Measurements from ENCODE around the gene PLA2G4E.

PLA2G4E gene, protein sequence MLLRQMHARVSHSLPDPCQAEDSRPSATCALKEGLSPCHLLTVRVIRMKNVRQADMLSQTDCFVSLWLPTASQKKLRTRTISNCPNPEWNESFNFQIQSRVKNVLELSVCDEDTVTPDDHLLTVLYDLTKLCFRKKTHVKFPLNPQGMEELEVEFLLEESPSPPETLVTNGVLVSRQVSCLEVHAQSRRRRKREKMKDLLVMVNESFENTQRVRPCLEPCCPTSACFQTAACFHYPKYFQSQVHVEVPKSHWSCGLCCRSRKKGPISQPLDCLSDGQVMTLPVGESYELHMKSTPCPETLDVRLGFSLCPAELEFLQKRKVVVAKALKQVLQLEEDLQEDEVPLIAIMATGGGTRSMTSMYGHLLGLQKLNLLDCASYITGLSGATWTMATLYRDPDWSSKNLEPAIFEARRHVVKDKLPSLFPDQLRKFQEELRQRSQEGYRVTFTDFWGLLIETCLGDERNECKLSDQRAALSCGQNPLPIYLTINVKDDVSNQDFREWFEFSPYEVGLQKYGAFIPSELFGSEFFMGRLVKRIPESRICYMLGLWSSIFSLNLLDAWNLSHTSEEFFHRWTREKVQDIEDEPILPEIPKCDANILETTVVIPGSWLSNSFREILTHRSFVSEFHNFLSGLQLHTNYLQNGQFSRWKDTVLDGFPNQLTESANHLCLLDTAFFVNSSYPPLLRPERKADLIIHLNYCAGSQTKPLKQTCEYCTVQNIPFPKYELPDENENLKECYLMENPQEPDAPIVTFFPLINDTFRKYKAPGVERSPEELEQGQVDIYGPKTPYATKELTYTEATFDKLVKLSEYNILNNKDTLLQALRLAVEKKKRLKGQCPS

GRCh38 chr15:42020713-42021273 is at the start of gene PLA2G4E:
Gene PLA2G4E (minus strand): TSS chr15:42021042. CDS start chr15:42021030, 12 bp downstream.
- no peak for DNase-seq

DNA sequence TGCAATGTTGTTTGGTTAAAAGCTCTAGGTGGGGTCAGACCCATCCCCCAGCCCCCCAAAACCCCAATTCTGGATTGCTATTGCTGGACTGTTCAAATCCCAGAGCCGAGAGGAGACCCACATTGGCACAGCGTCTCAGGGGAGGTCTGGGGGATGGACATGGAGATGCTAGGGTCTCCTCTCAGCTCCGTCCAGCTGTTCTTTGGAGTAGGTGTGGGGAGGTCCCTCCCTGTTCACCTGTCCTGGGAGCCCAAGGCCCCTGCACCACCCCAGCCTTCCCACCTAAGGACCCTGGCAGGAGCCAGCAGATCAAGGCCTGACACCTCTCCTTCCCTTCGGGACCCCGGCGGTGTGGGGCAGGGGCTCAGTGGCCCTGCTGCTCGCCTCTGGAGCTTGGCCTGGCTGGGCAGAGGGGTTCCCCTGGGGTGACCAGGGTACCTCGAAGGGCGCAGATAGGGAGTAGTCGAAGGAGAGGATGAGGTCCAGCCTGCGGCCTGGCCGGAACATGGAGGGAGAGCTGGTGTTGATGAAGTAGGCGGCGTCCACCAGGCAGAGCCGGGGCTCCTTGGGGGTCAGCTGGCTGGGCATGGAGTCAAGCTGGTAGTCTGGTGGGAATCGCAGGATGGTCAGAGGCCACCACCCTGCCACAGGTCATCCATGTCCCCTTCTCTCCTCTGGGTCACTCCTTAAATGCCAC is 49.6 kb upstream of the PLA2G4E start:
- no peak for DNase-seq

- no peak for DNase-seq
These were observed 48.8 kb upstream of the PLA2G4E start for GRCh38 chr15:42069496-42070278.

DNA sequence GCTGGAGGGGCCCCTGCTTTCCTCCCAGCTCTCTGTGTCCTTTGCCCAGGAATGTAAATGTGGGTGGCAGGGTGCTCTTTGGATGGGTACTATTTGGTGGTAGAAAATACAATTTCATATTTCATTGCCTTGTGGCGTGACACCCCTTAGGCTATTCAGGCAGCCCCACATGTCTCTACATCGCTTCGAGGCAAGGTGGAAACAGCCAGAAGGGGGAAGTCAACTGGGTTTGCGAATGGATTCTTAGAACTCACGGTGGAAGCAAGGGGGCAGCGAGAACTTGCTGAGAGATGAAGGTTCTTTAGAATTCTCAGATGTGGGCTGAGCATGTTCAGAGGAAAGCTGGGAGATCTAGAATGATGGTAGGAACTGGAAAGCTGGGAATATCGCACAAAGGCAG is 48.2 kb upstream of the PLA2G4E start:
- DNase-seq, result no peak

GRCh38 chr15:42068601-42069000 is 47.8 kb upstream of the PLA2G4E start:
- no peak for DNase-seq

GRCh38 chr15:42066764-42067415 is 46.0 kb upstream of the PLA2G4E start:
- no peak for DNase-seq

- no peak for DNase-seq
These were observed 44.6 kb upstream of the PLA2G4E start for GRCh38 chr15:42065468-42065867.

DNA sequence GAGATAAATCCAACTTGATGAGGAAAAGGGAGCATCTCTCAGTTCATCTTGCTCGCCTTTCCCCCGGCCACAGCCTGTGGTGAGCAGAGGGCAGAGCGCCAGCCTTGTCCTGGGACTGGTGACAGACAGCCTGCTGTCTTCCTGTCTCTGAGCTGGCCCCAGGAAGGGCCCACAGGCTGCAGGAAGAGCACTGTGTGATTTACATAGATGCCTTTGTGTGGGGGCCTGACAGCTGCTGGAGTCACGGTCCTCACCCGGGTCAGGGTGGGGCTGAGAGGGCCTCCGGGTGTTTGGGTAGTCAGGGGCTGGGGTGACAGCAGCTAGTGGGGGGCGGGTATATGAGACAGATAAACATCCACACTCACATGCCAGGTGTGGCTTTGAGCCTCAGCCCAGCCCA is 44.2 kb upstream of the PLA2G4E start:
- no peak for DNase-seq

DNA sequence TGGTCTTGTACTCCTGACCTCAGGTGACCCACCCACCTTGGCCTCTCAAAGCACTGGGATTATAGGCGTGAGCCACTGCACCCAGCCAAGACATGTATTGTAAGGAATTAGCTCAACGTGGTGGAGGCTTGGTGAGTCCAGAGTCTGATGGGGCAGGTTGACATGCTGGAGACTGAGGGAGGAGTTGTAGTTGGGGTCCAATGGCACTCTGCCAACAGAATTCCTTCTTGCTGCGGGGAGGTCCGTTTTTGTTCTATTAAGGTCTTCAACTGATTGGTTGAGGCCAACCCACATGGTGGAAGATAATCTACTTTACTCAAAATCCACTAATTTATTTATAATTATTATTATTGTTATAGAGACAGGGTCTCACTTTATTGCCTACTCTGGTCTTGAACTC is 43.4 kb upstream of the PLA2G4E start:
- DNase-seq, result no peak

GRCh38 chr15:42063122-42063848 is 42.4 kb upstream of the PLA2G4E start:
- no peak for DNase-seq

DNA sequence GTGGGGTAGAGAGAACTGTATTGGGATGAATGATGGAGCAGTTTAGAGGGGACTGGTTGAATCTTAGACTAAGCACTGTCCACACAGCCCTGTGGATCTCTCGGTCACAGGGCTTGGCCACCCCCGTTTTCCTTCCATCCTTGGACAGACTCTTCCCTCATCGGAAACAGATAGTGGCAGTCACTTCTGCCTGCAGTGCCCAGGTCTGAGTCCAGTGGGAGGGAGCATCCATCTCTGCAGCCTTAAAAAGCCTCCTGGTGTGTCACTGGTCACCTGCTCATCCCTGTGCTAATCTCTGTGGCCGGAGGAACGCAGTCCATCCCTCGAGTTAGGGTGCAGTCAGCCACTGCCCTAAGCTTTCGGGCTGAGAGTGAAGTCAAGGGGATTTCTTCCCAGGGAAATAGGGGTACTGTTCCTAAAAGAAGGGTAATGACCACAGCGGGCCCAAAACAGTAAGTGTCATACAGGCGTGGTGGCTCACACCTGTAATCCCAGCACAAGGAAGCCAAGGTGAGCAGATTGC is 41.5 kb upstream of the PLA2G4E start:
- no peak for DNase-seq

GRCh38 chr15:42060797-42061196 is 40.0 kb upstream of the PLA2G4E start:
- DNase-seq, result no peak

DNA sequence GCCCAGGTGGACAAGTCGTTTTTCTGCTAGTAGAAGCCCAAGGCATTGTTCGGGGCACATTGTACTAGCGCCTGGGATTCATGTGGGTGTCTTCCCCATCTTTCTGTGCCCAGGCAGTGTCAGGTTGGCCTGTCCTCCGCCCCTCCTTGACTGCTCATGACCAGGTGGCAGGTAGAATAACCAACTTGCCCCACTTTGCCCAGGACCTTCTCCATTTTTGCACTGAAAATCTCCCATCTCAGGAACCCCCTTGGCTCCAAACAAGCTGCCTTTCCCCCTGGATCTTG is 39.6 kb upstream of the PLA2G4E start:
- no peak for DNase-seq

DNA sequence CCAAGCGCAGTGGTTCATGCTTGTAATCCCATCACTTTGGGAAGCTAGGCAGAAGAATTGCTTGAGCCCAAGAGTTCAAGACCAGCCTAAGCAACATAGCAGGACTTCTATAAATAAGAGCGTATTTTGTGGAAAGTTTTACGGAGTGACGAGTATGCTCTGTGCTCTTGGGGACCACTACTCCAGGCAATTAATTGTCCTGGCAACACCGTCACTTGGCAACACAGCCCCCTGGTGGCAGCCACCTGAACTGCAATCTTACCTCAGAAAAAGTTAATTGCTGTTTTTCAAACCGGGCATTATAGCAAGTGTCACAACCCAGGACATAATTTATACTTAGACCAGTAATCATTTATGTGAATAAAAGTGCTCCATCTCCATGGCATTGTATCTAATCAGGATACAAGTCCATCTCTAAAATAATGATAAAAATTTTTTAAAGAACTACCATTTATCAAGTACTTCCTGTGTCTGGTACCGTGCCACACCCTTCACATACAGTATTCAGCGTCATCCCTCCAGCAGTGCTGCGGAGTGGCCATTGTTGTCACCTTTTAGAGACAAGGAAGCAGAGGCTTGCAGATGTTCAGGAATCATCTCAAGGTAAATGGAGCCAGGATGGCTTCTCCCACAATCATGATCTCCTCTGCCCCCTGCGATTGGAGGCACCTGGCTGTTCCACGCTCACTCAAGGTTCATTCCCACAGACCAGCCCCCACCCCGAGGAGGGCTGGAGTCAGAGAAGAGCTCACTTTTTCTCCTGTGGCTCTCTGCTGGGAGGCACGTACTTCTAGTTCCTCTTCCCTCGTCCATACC is 39.0 kb upstream of the PLA2G4E start:
- peak; percentile 71 for DNase-seq

GRCh38 chr15:42058791-42059190 is 37.9 kb upstream of the PLA2G4E start:
- no peak for DNase-seq

DNA sequence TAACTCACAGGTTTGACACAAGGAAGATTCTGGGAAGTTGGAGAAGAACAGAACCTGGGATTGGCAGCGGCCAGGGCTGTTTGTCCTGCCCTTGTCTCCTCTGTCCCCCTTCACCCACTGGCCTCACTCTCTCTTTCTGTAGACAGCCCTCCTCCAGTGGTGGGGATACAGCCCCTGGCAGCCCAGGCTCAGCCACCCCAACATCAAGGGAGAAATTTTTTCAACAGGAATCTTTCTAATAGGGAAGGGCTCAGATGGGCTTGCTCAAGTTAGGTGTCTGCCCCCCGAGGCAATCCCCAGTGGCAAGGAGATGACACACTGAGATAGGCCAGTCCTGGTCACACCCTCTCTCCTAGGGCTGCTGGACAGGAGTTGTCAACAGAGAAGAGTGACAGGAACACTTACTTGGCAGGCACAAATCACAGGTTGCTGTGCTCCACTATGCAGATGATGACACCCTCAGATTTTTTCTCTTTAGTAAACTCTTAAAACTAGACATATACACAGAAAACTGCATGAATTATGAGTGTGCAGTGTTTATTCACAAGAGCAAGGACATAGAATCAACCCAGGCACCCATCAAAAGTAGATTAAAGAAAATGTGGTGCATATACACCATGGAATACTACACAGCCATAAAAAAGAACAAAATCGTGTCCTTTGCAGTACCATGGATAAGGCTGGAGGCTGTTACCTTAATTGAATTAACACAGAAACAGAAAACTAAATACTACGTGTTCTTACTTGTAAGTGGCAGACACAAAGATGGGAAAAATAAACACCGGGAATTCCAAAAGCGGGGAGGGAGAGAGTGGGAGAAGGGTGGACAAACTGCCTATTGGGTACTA is 37.2 kb upstream of the PLA2G4E start:
- peak; percentile 5 for DNase-seq

DNA sequence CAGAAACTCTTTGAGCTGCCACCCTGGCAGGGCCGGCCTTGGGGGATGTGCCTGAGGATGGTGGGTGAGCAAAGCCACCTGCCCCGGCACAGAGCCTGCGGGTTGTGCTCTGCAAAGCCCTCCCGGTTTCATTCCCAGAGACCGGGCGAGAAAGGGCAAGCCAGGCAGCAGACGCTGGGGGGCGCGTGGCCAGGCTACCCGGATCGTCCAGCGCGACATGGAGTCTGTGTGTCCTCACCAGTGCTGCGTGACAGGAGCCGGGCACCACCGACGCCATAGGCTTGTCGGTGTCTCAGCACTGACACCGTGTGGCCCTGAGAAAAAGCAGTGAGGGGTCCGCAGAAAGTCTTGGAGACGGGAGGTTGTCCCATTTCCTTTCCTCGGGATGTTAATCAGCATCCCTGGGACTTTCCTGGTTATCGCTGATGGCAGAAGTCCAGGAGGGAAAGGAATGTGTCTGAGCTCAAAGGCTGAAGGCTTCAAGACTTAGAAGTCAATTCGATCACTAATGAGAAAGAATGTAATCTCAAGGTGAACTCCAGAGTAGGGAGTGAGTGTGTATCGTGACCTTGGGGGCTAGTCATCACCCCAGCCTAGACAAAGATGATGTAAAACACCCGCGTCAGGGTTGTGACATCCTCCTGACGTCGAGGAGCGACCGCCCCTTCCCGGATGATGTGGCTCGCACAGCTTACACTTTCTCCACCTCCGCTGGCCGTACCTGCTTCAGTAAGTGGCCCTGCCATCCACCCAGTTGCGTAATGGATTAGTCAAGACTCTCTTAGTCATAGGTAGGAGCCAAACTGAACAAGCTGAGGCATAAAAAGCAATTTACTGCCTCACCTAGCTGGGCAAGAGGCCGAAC is 36.3 kb upstream of the PLA2G4E start:
- DNase-seq, result peak; percentile 67

DNA sequence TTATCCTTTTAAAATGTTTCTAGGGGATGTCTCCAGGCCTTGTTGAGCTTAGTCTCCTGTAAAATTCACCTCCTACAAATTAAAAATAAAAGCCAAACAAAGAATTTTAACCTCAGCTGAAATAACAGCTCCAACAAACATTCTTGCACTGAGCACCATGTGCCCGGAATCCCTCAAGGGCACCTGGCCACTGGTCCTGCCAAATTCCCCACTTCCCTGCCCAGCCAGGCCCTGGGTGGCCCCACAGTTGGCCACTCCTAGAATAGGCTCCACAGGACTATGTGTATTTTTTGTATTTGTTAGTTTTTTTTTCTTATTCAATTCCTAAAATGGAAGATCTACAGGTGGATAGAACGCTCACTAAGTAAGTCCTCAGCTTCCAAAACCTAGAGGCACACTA is 33.1 kb upstream of the PLA2G4E start:
- no peak for DNase-seq

All from CD4-positive, alpha-beta T cell treated with Interleukin-10 for 1 hour (primary cell).